PC-9 (cell line): ENCODE measurements around the gene ZNF80. TPM values are rescaled to one million over a fixed set of nuclear protein-coding genes. Genes with fewer than 3 reads are reported as not detected.

Experiments
- BruUV-seq: library from RNA; stranded (reverse); fragments of 400-500 nt; replicated peaks from 2 replicates; lab custom pipeline; 2021; lab: Mats Ljungman, UMichigan
- CTCF ChIA-PET: fragments of 300-600 bp; sonication (Branson Sonifier 250); formaldehyde crosslinking; loops from one replicate; lab custom pipeline; 2022; ENCODE audit warnings: antibody characterized with exemption; lab: Charles Lee
- POLR2A ChIA-PET: fragments of 300-600 bp; sonication (Branson Sonifier 250); formaldehyde crosslinking; loops from one replicate; lab custom pipeline; 2022; ENCODE audit warnings: antibody characterized with exemption; ENCODE audit not compliant: unreplicated experiment; lab: Charles Lee
- DNase-seq, 2 experiments: peaks; one replicate each; pipeline versions ENCODE4 v3.0.0 to v3.0.0-alpha.2; 2015 to 2022; ENCODE audit warnings: mixed read lengths in 1 of 2
- H2AFZ ChIP-seq: fragments of 200-600 bp; sonication (generic); 2 replicates; pipeline ENCODE4 v1.8.1; 2017; ENCODE audit warnings: antibody characterized with exemption
- H3F3A ChIP-seq: fragments of 200-600 bp; sonication (generic); 2 replicates; pipeline ENCODE4 v1.8.1; 2017; ENCODE audit warnings: antibody characterized with exemption, mild to moderate bottlenecking, low read depth; ENCODE audit not compliant: insufficient read depth
- H3K27ac ChIP-seq: fragments of 200-600 bp; sonication (generic); 2 replicates; pipeline ENCODE4 v1.6.1; 2016; ENCODE audit warnings: mixed run types
- H3K27me3 ChIP-seq: fragments of 200-600 bp; sonication (generic); 2 replicates; pipeline ENCODE4 v1.6.1; 2016; ENCODE audit warnings: low read depth, mixed run types; ENCODE audit not compliant: insufficient read depth
- H3K36me3 ChIP-seq: fragments of 200-600 bp; sonication (generic); 2 replicates; pipeline ENCODE4 v1.6.1; 2016; ENCODE audit warnings: low read depth, mixed run types
- H3K4me1 ChIP-seq: fragments of 200-600 bp; sonication (generic); replicated peaks from 2 replicates; pipeline ENCODE4 v1.6.1; 2016; ENCODE audit warnings: mixed run types; ENCODE audit not compliant: insufficient read depth
- H3K4me2 ChIP-seq: fragments of 200-600 bp; sonication (generic); 2 replicates; pipeline ENCODE4 v1.6.1; 2017; ENCODE audit warnings: mixed run types
- H3K4me3 ChIP-seq: fragments of 200-600 bp; sonication (generic); 2 replicates; pipeline ENCODE4 v1.6.1; 2016; ENCODE audit warnings: mixed run types
- H3K79me2 ChIP-seq: fragments of 200-600 bp; sonication (generic); 2 replicates; pipeline ENCODE4 v1.6.1; 2017; ENCODE audit warnings: low read depth, mixed run types
- H3K9me2 ChIP-seq: fragments of 200-600 bp; sonication (generic); 2 replicates; pipeline ENCODE4 v1.8.1; 2017; ENCODE audit warnings: mild to moderate bottlenecking; ENCODE audit not compliant: insufficient read depth
- H3K9me3 ChIP-seq: fragments of 200-600 bp; sonication (generic); 2 replicates; pipeline ENCODE4 v1.8.1; 2016; ENCODE audit warnings: low read depth; ENCODE audit not compliant: insufficient read depth
- H4K20me1 ChIP-seq: fragments of 200-600 bp; sonication (generic); 2 replicates; pipeline ENCODE4 v1.8.1; 2017; ENCODE audit not compliant: insufficient read depth
- EZH2 ChIP-seq: fragments of 200-600 bp; sonication (generic); IDR thresholded peaks from 2 replicates; pipeline ENCODE4 v1.8.0; 2017; ENCODE audit warnings: antibody characterized with exemption, low read depth
- intact Hi-C: fragments of 100-400 bp; cut with micrococcal nuclease; formaldehyde crosslinking; loops from one replicate; pipeline ENCODE4 v1.10.0; 2022; ENCODE audit not compliant: unreplicated experiment
- total RNA-seq: library from RNA; stranded (reverse); gene quantifications from 2 replicates; pipeline ENCODE4 v1.2.3, GENCODE V29; 2021
- TF ChIP-seq, protein P1 (sequence below): fragments of 200-600 bp; sonication (generic); conservative IDR thresholded peaks from 2 replicates; pipeline ENCODE4 v1.6.1; 2017; ENCODE audit warnings: mixed run types, antibody characterized with exemption, mild to moderate bottlenecking, moderate library complexity

The ZNF80 gene
- total RNA-seq, 1 experiment from 2014 or later = not detected

DNA sequence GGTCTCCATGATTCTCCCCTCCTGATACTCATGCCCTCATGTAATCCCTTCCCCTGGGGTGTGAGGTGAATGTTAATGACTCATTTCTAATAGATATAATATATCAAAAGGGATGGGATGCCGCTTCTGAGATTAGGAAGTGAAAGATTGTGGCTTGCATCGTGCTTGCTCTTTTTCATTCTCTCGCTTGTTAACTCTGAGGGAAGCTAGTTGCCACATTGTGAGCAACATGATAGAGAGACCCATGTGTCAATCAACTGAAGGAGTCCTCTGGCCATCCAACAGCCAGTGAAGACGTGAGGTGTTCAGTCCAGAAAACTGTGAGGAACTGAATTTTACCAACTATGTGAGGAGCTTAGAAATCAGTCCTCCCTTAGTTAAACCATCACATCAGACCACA, 29.6 kb downstream of the ZNF80 start:
- no peaks in the 10 kb centered on the region for H3F3A ChIP-seq
- intact Hi-C loops = no loop called here
- H3K27ac ChIP-seq = no peak overlapping the region
- H3K9me2 ChIP-seq = no peaks in the 10 kb centered on the region
- no peaks in the 10 kb centered on the region for H3K9me3 ChIP-seq
- no peak overlapping the region for H3K4me3 ChIP-seq
- H3K4me2 ChIP-seq = no peak overlapping the region
- no peak overlapping the region for H2AFZ ChIP-seq
- no peaks in the 10 kb centered on the region for H4K20me1 ChIP-seq
- H3K36me3 ChIP-seq = no peaks in the 10 kb centered on the region
- no peaks in the 10 kb centered on the region for H3K4me1 ChIP-seq
- TF ChIP-seq, protein P1, sequence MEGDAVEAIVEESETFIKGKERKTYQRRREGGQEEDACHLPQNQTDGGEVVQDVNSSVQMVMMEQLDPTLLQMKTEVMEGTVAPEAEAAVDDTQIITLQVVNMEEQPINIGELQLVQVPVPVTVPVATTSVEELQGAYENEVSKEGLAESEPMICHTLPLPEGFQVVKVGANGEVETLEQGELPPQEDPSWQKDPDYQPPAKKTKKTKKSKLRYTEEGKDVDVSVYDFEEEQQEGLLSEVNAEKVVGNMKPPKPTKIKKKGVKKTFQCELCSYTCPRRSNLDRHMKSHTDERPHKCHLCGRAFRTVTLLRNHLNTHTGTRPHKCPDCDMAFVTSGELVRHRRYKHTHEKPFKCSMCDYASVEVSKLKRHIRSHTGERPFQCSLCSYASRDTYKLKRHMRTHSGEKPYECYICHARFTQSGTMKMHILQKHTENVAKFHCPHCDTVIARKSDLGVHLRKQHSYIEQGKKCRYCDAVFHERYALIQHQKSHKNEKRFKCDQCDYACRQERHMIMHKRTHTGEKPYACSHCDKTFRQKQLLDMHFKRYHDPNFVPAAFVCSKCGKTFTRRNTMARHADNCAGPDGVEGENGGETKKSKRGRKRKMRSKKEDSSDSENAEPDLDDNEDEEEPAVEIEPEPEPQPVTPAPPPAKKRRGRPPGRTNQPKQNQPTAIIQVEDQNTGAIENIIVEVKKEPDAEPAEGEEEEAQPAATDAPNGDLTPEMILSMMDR = no peak
- TF ChIP-seq EZH2 = no peak
- CTCF ChIA-PET = no interaction called here
- 0 out of 2 replicates have a peak, but pooled peaks cover 11% of the 10 kb centered on the region for H3K27me3 ChIP-seq
- POLR2A ChIA-PET = no interaction called here
- no TSS peak for BruUV-seq
- no peak for DNase-seq
- no peaks in the 10 kb centered on the region for H3K79me2 ChIP-seq

DNA sequence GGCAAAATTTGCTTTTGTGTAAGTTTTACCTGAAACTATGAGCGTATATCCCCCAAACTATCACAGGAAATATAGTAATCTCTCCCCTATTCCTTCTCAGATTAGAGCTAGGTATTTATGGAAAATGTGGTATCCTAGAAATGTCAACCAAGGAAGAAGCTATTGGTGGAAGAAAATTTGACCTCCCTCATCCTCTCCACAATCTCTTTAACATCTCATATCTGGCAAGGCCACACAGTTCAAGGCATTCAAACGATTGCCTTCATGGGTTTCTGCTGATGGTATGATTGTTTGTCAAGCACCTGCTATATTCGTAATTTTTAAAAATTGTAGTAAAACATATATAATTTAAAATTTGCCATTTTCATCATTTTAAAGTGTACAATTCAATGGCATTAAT, 31.0 kb downstream of the ZNF80 start:
- no peak overlapping the region for H2AFZ ChIP-seq
- no TSS peak for BruUV-seq
- H3K9me3 ChIP-seq = no peaks in the 10 kb centered on the region
- H3K4me1 ChIP-seq = no peaks in the 10 kb centered on the region
- no peaks in the 10 kb centered on the region for H3K79me2 ChIP-seq
- ChIA-PET POLR2A (no interaction called here), CTCF (no interaction called here)
- no peaks in the 10 kb centered on the region for H3F3A ChIP-seq
- no peaks in the 10 kb centered on the region for H3K9me2 ChIP-seq
- H4K20me1 ChIP-seq = no peaks in the 10 kb centered on the region
- 0 out of 2 replicates have a peak, but pooled peaks cover 11% of the 10 kb centered on the region for H3K27me3 ChIP-seq
- H3K4me3 ChIP-seq = no peak overlapping the region
- intact Hi-C loops = no loop called here
- TF ChIP-seq EZH2 = no peak
- TF ChIP-seq, protein P1 = no peak
- no peak for DNase-seq
- H3K36me3 ChIP-seq = no peaks in the 10 kb centered on the region
- no peak overlapping the region for H3K27ac ChIP-seq
- H3K4me2 ChIP-seq = no peak overlapping the region

DNA sequence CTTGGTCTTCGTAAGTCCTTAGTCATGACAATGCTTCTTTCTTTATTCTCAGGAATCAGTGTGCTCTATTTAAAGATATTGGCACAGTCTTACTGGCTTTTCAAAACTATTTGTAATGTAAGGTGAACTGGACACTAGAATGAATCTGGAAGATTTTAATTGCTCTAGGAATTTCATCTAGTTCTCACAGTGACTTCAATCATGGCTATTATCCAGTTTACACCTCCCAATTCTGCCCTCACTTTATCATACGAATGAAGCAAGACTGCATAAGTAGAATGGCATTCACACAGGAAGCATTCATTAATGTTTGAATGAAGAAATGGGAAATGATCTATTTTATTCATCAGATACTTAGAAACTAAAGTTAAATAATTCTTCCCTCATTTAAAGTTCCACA, 31.8 kb downstream of the ZNF80 start:
- Histone ChIP-seq H3K36me3 (no peaks in the 10 kb centered on the region), H3K9me3 (no peaks in the 10 kb centered on the region), H3K79me2 (no peaks in the 10 kb centered on the region), H3K27ac (no peak overlapping the region), H3K4me3 (no peak overlapping the region), H3K9me2 (peaks cover under 1% of the 10 kb centered on the region; the same call in 1 of the 2 replicates), H3K4me2 (no peak overlapping the region), H3K4me1 (no peaks in the 10 kb centered on the region), H3F3A (no peaks in the 10 kb centered on the region), H3K27me3 (0 out of 2 replicates have a peak, but pooled peaks cover 11% of the 10 kb centered on the region), H2AFZ (no peak overlapping the region), H4K20me1 (no peaks in the 10 kb centered on the region)
- ChIA-PET CTCF (no interaction called here), POLR2A (no interaction called here)
- intact Hi-C loops = no loop called here
- DNase-seq = no peak
- TF ChIP-seq, protein P1 = no peak
- TF ChIP-seq EZH2 = no peak
- BruUV-seq = no TSS peak
